AG04450 (cell line): ENCODE results near the gene LCP1. TPM values are rescaled to one million over a fixed set of nuclear protein-coding genes. Genes with fewer than 3 reads are reported as not detected.

Experiments used
- CTCF ChIA-PET: fragments of 300-600, 350-600 bp; formaldehyde crosslinking; extraction: SDS; loops from one replicate; lab custom pipeline; 2022; ENCODE audit warnings: antibody characterized with exemption, inconsistent platforms; lab: Charles Lee
- POLR2A ChIA-PET: fragments of 350-600 bp; formaldehyde crosslinking; extraction: SDS; loops from one replicate; lab custom pipeline; 2021; ENCODE audit warnings: antibody characterized with exemption, inconsistent platforms; lab: Yijun Ruan, JAX
- DNase-seq: peaks from one replicate; pipeline ENCODE4 v3.0.0-alpha.2; 2011; ENCODE audit warnings: low read depth, low spot score
- H3K27ac ChIP-seq: one replicate; pipeline ENCODE4 v1.5.1; 2012; ENCODE audit warnings: low read depth, low read length, control low read depth
- H3K27me3 ChIP-seq: one replicate; pipeline ENCODE4 v1.6.0; 2012; ENCODE audit warnings: low read length; ENCODE audit not compliant: control insufficient read depth, insufficient read depth
- H3K4me3 ChIP-seq: 2 replicates; pipeline ENCODE4 v1.5.1; 2011; ENCODE audit warnings: mild to moderate bottlenecking, low read depth, low read length, control low read depth
- H3K9me3 ChIP-seq: 2 replicates; pipeline ENCODE4 v1.5.1; 2012; ENCODE audit warnings: low read length; ENCODE audit not compliant: control insufficient read depth, insufficient read depth
- CTCF ChIP-seq: IDR thresholded peaks from 2 replicates; pipeline ENCODE4 v1.5.1; 2011; ENCODE audit warnings: low read depth, low read length, control low read depth, inconsistent platforms
- polyA plus RNA-seq: library from polyadenylated mRNA; depleted of rRNA; stranded (reverse); fragments of >200 nt; gene quantifications from 2 replicates; pipeline ENCODE4 v1.2.3, GENCODE V29; 2011

The LCP1 gene
- polyA plus RNA-seq, 1 experiment, result not detected

DNA sequence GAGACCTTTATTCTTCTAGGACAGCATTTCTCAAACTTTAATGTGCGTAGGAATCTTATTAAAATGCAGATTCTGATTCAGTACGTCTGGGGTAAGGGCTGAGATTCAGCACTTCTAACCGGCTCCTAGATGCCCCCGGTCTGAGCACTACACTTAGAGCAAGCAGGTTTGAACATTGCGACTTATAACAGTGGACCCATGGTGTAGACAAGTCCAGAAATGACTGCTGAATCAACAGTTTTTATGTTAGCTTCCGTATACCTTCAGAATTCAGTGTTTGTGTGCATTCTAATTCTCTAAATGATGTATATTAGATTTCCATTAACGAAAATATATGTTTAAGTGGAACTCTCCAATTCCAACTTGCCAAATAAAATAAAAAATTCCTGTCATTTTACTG, 59.7 kb downstream of the LCP1 start:
- no peak overlapping the region for H3K4me3 ChIP-seq
- peaks cover 12% of the 10 kb centered on the region for H3K27me3 ChIP-seq
- POLR2A ChIA-PET, result no interaction called here
- CTCF ChIA-PET, result no interaction called here
- H3K9me3 ChIP-seq, result no peaks in the 10 kb centered on the region
- no peak for DNase-seq
- no peak for TF ChIP-seq CTCF
- H3K27ac ChIP-seq, result no peak overlapping the region

- DNase-seq, result no peak
- Histone ChIP-seq H3K4me3 (no peak overlapping the region), H3K9me3 (no peaks in the 10 kb centered on the region), H3K27me3 (peaks cover 12% of the 10 kb centered on the region), H3K27ac (no peak overlapping the region)
- ChIA-PET POLR2A (no interaction called here), CTCF (no interaction called here)
- no peak for TF ChIP-seq CTCF
These were observed 60.3 kb downstream of the LCP1 start for GRCh38 chr13:46121597-46122163.

GRCh38 chr13:46121033-46121432, 60.9 kb downstream of the LCP1 start:
- H3K9me3 ChIP-seq, result no peaks in the 10 kb centered on the region
- ChIA-PET POLR2A (no interaction called here), CTCF (no interaction called here)
- DNase-seq, result no peak
- TF ChIP-seq CTCF, result no peak
- no peak overlapping the region for H3K27ac ChIP-seq
- peaks cover 12% of the 10 kb centered on the region for H3K27me3 ChIP-seq
- H3K4me3 ChIP-seq, result no peak overlapping the region

DNA sequence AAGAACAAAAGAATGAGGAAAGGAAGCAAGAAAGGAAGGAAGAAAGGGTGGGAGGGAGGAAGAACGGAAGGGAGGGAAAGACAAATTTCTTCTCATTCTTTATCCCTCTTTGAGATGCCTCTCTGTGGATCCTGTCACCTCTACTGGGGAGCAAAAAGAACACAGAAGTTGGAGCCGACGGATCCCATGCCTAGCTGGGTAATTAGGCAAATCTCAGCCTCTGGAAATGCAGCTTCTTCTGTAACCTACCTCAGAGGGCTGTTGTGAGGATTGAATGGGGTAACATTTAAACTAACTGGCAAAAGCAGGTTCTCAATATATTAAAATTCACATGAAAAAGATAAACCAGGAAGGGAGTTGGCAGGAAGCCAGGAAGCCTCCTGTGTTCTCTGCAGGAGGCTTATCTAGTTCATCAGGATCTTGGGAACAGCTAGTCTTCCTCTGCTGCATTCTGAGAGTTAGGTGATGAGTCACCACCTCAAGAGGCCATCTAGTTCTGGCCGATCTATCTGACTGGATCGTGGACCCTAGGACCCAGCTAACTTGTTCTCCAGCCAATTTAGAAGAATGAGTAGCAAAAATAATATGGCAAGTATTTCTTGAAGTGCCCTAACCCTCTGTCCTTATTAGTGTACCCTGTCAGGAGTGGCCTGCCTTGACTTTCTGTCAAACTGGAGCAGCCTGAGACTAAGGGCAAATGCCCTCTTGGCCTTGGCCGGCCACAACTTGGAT, 61.9 kb downstream of the LCP1 start:
- ChIA-PET POLR2A (no interaction called here), CTCF (no interaction called here)
- Histone ChIP-seq H3K9me3 (no peaks in the 10 kb centered on the region), H3K4me3 (no peak overlapping the region), H3K27ac (no peak overlapping the region), H3K27me3 (peaks cover 10% of the 10 kb centered on the region)
- DNase-seq, result no peak
- no peak for TF ChIP-seq CTCF

DNA sequence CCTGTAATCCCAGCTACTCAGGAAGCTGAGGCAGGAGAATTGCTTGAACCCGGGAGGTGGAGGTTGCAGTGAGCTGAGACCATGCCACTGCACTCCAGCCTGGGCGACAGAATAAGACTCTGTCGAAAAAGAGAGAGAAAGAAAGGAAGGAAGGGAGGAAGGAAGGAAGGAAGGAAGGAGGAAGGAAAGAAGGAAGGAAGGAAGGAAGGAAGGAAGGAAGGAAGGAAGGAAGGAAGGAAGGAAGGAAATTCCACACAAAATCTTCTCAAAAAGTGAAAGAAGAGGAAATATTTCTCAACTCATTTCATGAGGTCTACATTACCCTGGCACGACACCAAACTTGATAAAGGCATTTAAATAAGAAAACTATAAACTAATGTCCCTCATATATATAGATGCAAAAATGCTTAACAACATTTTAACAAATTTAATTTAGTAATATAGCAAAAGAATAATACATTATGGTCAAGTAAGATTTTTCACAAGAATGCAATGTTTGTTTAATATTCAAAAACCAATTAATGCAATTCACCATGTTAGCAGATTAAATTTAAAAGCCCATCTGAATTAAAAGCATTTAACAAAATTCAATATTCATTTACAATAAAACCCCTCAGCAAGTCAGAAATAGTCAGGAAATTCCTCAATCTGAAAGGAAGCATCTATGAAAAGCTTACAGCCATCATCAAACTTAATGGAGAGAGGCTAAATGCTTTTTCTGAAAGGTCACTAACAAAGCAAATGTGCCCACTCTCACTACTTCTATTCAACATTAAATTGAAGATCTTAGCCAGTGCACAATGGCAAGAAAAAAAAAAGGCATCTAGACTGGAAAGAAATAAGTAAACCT, 65.1 kb downstream of the LCP1 start:
- DNase-seq, result no peak
- Histone ChIP-seq H3K9me3 (no peaks in the 10 kb centered on the region), H3K27ac (no peak overlapping the region), H3K4me3 (no peak overlapping the region), H3K27me3 (peaks cover 2% of the 10 kb centered on the region)
- POLR2A ChIA-PET, result no interaction called here
- CTCF ChIA-PET, result interaction anchor here (2.0 kb wide), 1 partner anchor 9 kb away, joined by 6 read pairs; no protein-coding TSS in a partner anchor
- TF ChIP-seq CTCF, result no peak
